Endothelial cell of umbilical vein (primary cell): ENCODE measurements around the gene GREB1. TPM values are rescaled to one million over a fixed set of nuclear protein-coding genes. Genes with fewer than 3 reads are reported as not detected.

ENCODE experiments used
- BruUV-seq: library from RNA; stranded (reverse); fragments of 400-500 nt; replicated peaks from 2 replicates; lab custom pipeline; 2021; lab: Mats Ljungman, UMichigan
- CTCF ChIA-PET: fragments of 300-600, 350-600 bp; sonication (Branson Sonifier 250); formaldehyde crosslinking; loops from one replicate; lab custom pipeline; 2021; ENCODE audit warnings: antibody characterized with exemption, inconsistent platforms; lab: Charles Lee
- POLR2A ChIA-PET: fragments of 300-600, 350-600 bp; sonication (Branson Sonifier 250); formaldehyde crosslinking; loops from one replicate; lab custom pipeline; 2021; ENCODE audit warnings: antibody characterized with exemption, inconsistent platforms; lab: Charles Lee
- DNase-seq: peaks from one replicate; pipeline ENCODE4 v3.0.0-alpha.2; 2011; ENCODE audit warnings: low read depth, low spot score
- FAIRE-seq: peaks from 2 replicates; lab custom pipeline; 2011; peaks lifted over from hg19 to GRCh38; lab: Jason Lieb, UNC
- H2AFZ ChIP-seq: 2 replicates; pipeline ENCODE4 v1.6.0; 2012; ENCODE audit warnings: low read depth, low read length, control low read depth, inconsistent platforms
- H3K27ac ChIP-seq: 2 replicates; pipeline ENCODE4 v1.5.1; 2011; ENCODE audit warnings: low read depth, mild to moderate bottlenecking, control low read depth, low read length, moderate library complexity; ENCODE audit not compliant: insufficient read depth
- H3K27me3 ChIP-seq, 2 experiments: 2 replicates each; pipeline versions ENCODE4 v1.6.0 to v1.6.1; 2011; ENCODE audit warnings: low read length in 2 of 2, mixed read lengths in 1 of 2; ENCODE audit not compliant: control insufficient read depth in 2 of 2, insufficient read depth in 2 of 2
- H3K36me3 ChIP-seq, 2 experiments: 2 replicates in 1 of 2; 3 replicates in 1 of 2; pipeline ENCODE4 v1.5.1; 2011; ENCODE audit warnings: low read length in 2 of 2, mild to moderate bottlenecking in 1 of 2, moderate library complexity in 1 of 2; ENCODE audit not compliant: control insufficient read depth in 2 of 2, insufficient read depth in 2 of 2; ENCODE audit errors: extremely low read depth in 1 of 2
- H3K4me1 ChIP-seq: 3 replicates; pipeline ENCODE4 v1.5.1; 2011; ENCODE audit warnings: mild to moderate bottlenecking, low read length; ENCODE audit not compliant: control insufficient read depth, insufficient read depth; ENCODE audit errors: extremely low read depth
- H3K4me2 ChIP-seq: 2 replicates; pipeline ENCODE4 v1.6.1; 2011; ENCODE audit warnings: low read length, control low read depth, mixed read lengths; ENCODE audit not compliant: insufficient read depth
- H3K4me3 ChIP-seq, 3 experiments: fragments of 200-600 bp in 1 of 3; sonication (generic), shearing (Covaris generic) in 1 of 3; replicated peaks in 1 of 3; 2 replicates each; pipeline ENCODE4 v1.5.1; 2011 to 2016; ENCODE audit warnings: control low read depth in 3 of 3, low read length in 3 of 3, mild to moderate bottlenecking in 2 of 3, inconsistent platforms in 1 of 3, low read depth in 1 of 3, moderate library complexity in 1 of 3; ENCODE audit not compliant: insufficient read depth in 1 of 3
- H3K79me2 ChIP-seq: 2 replicates; pipeline ENCODE4 v1.6.0; 2012; ENCODE audit warnings: low read length, inconsistent platforms; ENCODE audit not compliant: control insufficient read depth, insufficient read depth
- H3K9ac ChIP-seq: replicated peaks from 2 replicates; pipeline ENCODE3; 2011; ENCODE audit warnings: low read length, control low read depth; ENCODE audit not compliant: insufficient read depth; ENCODE audit errors: extremely low read depth
- H3K9me1 ChIP-seq: replicated peaks from 3 replicates; pipeline ENCODE4 v1.6.0; 2011; ENCODE audit warnings: mild to moderate bottlenecking, low read length; ENCODE audit not compliant: control insufficient read depth, insufficient read depth; ENCODE audit errors: extremely low read depth
- H3K9me3 ChIP-seq: replicated peaks from 2 replicates; pipeline ENCODE4 v1.5.1; 2012; ENCODE audit warnings: low read length, inconsistent platforms; ENCODE audit not compliant: control insufficient read depth, insufficient read depth
- H4K20me1 ChIP-seq: replicated peaks from 2 replicates; pipeline ENCODE3; 2011; ENCODE audit warnings: mild to moderate bottlenecking, low read length; ENCODE audit not compliant: control insufficient read depth, insufficient read depth; ENCODE audit errors: extremely low read depth
- GATA2 ChIP-seq: IDR thresholded peaks from 2 replicates; pipeline ENCODE4 v1.7.0; 2011; ENCODE audit warnings: low read depth, mild to moderate bottlenecking, moderate library complexity, mixed read lengths, low read length; ENCODE audit not compliant: insufficient read length, insufficient read depth
- JUN ChIP-seq: IDR thresholded peaks from 2 replicates; pipeline ENCODE4 v1.6.1; 2011; ENCODE audit warnings: borderline replicate concordance, low read depth; ENCODE audit not compliant: insufficient read length, insufficient read depth
- MYC ChIP-seq: IDR thresholded peaks from one replicate; pipeline ENCODE4 v1.6.1; 2011; ENCODE audit warnings: mild to moderate bottlenecking, low read depth, low read length
- POLR2A ChIP-seq: IDR thresholded peaks from 2 replicates; pipeline ENCODE4 v1.6.1; 2012; ENCODE audit warnings: low read depth, mild to moderate bottlenecking, control low read depth, low read length
- POLR2AphosphoS5 ChIP-seq: IDR thresholded peaks from 2 replicates; pipeline ENCODE4 v1.6.1; 2012; ENCODE audit warnings: low read depth, mild to moderate bottlenecking, control low read depth, low read length, moderate library complexity; ENCODE audit not compliant: insufficient read depth
- dilution Hi-C: fragments of 300-500 bp; cut with MboI; formaldehyde crosslinking; loops from one replicate; pipeline ENCODE4 v1.15.0; 2019; ENCODE audit warnings: low sequenced_read_pairs; ENCODE audit not compliant: extremely low pct_ligation_motif_present
- intact Hi-C: fragments of 100-400 bp; cut with micrococcal nuclease; formaldehyde crosslinking; loops from one replicate; pipeline ENCODE4 v1.10.0; 2022
- polyA plus RNA-seq, 4 experiments: library from polyadenylated mRNA; depleted of rRNA in 3 of 4; stranded (reverse) in 3 of 4; unstranded in 1 of 4; fragments of >200 nt; gene quantifications; 2 replicates each; pipeline versions ENCODE4 v1.2.1 to v1.2.3, GENCODE V29; 2011 to 2012; ENCODE audit warnings: missing spikeins in 1 of 4
- total RNA-seq: library from RNA; stranded (reverse); gene quantifications from 2 replicates; pipeline ENCODE4 v1.2.3, GENCODE V29; 2021
- TF ChIP-seq, protein P1 (sequence below): IDR thresholded peaks from 2 replicates; pipeline ENCODE4 v1.6.1; 2011; ENCODE audit not compliant: insufficient read depth, insufficient read length
- TF ChIP-seq, protein P2 (sequence below), 2 donors: IDR thresholded peaks; 1 replicate in 1 of 2; 2 replicates in 1 of 2; pipeline ENCODE4 v1.5.1; 2011; ENCODE audit warnings: low read length in 2 of 2, mild to moderate bottlenecking in 2 of 2, moderate library complexity in 2 of 2, control low read depth in 1 of 2, inconsistent platforms in 1 of 2, low read depth in 1 of 2; ENCODE audit not compliant: insufficient read depth in 1 of 2; ENCODE audit errors: extremely low read depth in 1 of 2

GREB1 gene
- total and polyA plus RNA-seq, 2 donors (not counting 3 experiments of a cell fraction or from before 2014, with no cell fraction given) = 0.17 to 0.58 TPM

DNA sequence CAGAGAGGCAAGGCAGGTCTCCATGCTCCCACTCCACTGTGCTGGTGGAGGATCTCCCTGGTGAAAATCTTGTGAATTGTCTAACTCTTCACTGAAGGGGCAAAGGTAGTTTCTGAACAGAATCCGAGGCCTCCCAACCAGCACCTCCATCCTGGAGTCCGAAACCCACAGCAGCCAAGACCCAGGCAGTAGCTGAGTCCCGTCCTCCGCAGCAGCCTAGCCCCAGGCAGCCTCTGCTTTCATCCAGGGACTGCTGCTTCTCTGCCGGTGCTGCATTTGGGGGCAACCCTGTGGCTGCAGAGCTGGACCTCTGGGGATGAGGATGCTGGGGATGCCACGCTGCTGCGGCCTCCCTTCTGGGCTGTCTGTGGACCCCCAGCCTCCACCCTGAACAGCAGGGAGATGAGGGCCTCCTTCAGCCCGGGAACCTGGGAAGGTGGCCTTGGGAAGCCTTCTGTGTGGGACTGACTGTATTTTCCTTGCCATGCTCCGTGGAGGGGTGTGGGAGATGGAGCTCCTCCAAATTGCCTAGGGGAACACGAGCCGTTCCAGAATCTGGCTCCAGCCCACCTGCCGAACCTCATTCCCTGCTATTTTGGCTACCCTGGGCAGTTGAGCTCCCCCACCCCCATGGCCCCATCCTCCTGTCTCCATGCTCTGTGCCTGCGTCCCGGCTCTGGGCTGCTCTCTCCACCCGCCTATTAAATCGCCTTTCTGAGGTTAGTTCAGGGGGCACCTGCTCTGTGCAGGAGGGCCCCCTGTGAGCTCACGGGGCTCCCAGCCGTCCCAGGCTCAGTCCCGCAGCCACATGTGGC, 48.2 kb downstream of the GREB1 start:
- Histone ChIP-seq H3K79me2 (no peaks in the 10 kb centered on the region), H4K20me1 (no peaks in the 10 kb centered on the region), H3K4me3 (no peak overlapping the region), H3K4me1 (no peaks in the 10 kb centered on the region), H3K9me1 (no peaks in the 10 kb centered on the region), H3K27ac (no peak overlapping the region), H3K9ac (no peak overlapping the region), H2AFZ (no peak overlapping the region), H3K27me3 (no peaks in the 10 kb centered on the region), H3K9me3 (no peaks in the 10 kb centered on the region), H3K36me3 (no peaks in the 10 kb centered on the region), H3K4me2 (no peak overlapping the region)
- CTCF ChIA-PET = interaction anchor here (0.7 to 9.0 kb wide), 31 partner anchors 10 to 751 kb away, joined by 3 to 247 read pairs (median 5); partner anchors contain the start of genes E2F6 and GREB1
- TF ChIP-seq, protein P1, sequence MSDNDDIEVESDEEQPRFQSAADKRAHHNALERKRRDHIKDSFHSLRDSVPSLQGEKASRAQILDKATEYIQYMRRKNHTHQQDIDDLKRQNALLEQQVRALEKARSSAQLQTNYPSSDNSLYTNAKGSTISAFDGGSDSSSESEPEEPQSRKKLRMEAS = no peak
- TF ChIP-seq JUN (no peak), MYC (no peak), POLR2AphosphoS5 (no peak), POLR2A (no peak), GATA2 (no peak)
- TF ChIP-seq, protein P2, sequence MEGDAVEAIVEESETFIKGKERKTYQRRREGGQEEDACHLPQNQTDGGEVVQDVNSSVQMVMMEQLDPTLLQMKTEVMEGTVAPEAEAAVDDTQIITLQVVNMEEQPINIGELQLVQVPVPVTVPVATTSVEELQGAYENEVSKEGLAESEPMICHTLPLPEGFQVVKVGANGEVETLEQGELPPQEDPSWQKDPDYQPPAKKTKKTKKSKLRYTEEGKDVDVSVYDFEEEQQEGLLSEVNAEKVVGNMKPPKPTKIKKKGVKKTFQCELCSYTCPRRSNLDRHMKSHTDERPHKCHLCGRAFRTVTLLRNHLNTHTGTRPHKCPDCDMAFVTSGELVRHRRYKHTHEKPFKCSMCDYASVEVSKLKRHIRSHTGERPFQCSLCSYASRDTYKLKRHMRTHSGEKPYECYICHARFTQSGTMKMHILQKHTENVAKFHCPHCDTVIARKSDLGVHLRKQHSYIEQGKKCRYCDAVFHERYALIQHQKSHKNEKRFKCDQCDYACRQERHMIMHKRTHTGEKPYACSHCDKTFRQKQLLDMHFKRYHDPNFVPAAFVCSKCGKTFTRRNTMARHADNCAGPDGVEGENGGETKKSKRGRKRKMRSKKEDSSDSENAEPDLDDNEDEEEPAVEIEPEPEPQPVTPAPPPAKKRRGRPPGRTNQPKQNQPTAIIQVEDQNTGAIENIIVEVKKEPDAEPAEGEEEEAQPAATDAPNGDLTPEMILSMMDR (IDR thresholded peaks at IDR 0.05; ENCODE audit: extremely low read depth in 1 of 2, insufficient read depth in 1 of 2, low read depth in 1 of 2, low read length in 2 of 2) = no peak
- POLR2A ChIA-PET = no interaction called here
- FAIRE-seq (no peak), DNase-seq (no peak)
- dilution Hi-C loops (no loop called here), intact Hi-C loops (loop anchor here (5.0 kb wide), 2 partner anchors 195 to 350 kb away; no protein-coding TSS in a partner anchor)
- no TSS peak for BruUV-seq
